Measurements from ENCODE around the gene CTRL. TPM values are rescaled to one million over a fixed set of nuclear protein-coding genes. Genes with fewer than 3 reads are reported as not detected.

The CTRL gene
- total RNA-seq, 1 donor from 2014 or later, result 1.4 TPM

DNA sequence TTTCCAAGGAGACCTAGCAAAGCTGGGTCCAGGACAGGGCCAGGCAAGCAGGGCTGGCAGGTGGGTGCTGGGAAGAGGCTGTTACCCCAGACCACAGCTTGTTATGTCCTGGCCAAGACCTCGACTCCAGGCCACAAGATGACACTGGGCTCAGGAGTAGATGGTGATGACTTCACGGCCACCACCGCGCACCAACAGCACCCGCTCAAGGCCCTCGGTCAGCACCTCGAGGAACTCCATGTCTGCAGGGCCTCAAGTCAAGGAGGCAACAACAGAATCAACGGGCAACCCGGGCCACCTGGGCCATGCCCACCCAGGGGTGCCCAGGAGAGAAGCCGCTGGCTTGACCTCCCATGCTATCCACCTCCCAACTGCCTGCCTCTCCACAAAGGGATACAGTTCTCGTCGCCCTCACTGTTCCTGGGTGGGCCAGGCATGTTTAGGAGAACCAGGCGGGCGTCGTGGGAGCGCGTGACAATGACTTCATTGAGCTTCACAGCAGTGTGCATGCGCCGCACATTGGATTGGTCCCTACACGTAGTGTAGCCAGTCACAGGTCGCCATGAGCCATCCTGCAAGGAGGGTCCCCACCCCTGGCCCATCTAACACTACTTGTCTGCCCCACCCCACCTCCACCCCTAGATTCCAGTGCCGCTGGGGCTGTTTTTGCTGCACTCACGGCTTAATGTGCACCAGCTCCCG, 13.2 kb upstream of the CTRL start:
- no peak overlapping the region for H3K4me3 Mint-ChIP-seq
- H3K36me3 Mint-ChIP-seq, result no peaks in the 10 kb centered on the region
- no peak overlapping the region for H3K27ac Mint-ChIP-seq

GRCh38 chr16:67943619-67944504, 12.2 kb upstream of the CTRL start, which contains the start of gene LCAT:
Gene LCAT (minus strand): TSS chr16:67944120. CDS start chr16:67944101, 19 bp downstream.
- TF ChIP-seq CTCF (conservative IDR thresholded peaks at IDR 0.05), result no peak
- no peak for DNase-seq (ENCODE audit: extremely low spot score, unreplicated experiment)
- Mint-ChIP-seq H3K36me3 (no peaks in the 10 kb centered on the region), H3K27me3 (no peaks in the 10 kb centered on the region), H3K27ac (no peak within 1 kb of the TSS), H3K4me1 (ENCODE audit: unreplicated experiment) (peaks cover 3% of the 10 kb centered on the region), H3K9me3 (no peaks in the 10 kb centered on the region), H3K4me3 (no peak within 1 kb of the TSS)

More for the DNA sequence above, 13.2 kb upstream of the CTRL start:
- no peak for DNase-seq (ENCODE audit: extremely low spot score, unreplicated experiment)
- Mint-ChIP-seq H3K4me1 (ENCODE audit: unreplicated experiment) (peaks cover 3% of the 10 kb centered on the region), H3K9me3 (no peaks in the 10 kb centered on the region), H3K27me3 (no peaks in the 10 kb centered on the region)
- no peak for TF ChIP-seq CTCF (conservative IDR thresholded peaks at IDR 0.05)

GRCh38 chr16:67943256-67943618, 11.6 kb upstream of the CTRL start:
- Mint-ChIP-seq H3K27ac (no peak overlapping the region), H3K4me3 (no peak overlapping the region), H3K4me1 (ENCODE audit: unreplicated experiment) (peaks cover 3% of the 10 kb centered on the region), H3K9me3 (no peaks in the 10 kb centered on the region), H3K36me3 (no peaks in the 10 kb centered on the region), H3K27me3 (no peaks in the 10 kb centered on the region)
- no peak for TF ChIP-seq CTCF (conservative IDR thresholded peaks at IDR 0.05)
- DNase-seq (ENCODE audit: extremely low spot score, unreplicated experiment), result no peak

DNA sequence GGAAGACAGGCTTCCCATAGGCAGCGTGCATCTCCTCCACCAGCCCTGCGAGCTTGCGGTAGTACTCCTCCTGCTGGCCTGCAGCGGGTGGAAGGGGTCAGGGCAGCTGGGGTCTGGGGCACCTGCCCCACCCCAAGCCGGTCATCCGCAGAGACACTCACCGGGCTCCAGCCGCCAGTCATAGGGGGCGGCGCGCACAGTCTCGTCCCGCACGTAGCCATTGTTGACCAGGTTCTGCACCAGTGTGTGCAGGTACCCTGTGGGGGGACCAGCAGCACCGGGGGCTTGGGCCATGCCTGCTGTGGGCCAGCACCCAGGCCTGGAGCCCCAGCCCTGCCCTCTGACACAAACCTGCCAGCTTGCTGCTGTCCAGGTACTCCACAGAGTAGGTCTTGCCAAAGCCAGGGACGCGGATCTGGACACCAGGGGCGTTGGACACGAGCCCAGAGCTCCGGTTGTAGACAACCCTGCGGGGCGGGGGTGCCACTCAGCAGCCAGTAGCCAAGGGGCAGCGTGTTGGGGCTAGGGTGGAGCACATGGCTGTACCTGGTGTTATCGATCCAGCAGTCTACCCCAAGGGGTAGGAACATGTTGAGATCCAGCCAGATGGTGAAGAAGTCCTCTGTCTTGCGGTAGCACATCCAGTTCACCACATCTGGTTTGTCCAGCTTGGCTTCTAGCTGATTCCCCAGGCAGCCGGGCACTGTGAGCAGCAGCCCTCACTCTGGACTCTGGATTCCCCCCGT, 11.0 kb upstream of the CTRL start:
- peaks cover 3% of the 10 kb centered on the region for H3K4me1 Mint-ChIP-seq (ENCODE audit: unreplicated experiment)
- no peak overlapping the region for H3K4me3 Mint-ChIP-seq
- TF ChIP-seq CTCF (conservative IDR thresholded peaks at IDR 0.05), result no peak
- H3K9me3 Mint-ChIP-seq, result no peaks in the 10 kb centered on the region
- H3K27ac Mint-ChIP-seq, result no peak overlapping the region
- H3K27me3 Mint-ChIP-seq, result no peaks in the 10 kb centered on the region
- H3K36me3 Mint-ChIP-seq, result no peaks in the 10 kb centered on the region
- DNase-seq (ENCODE audit: extremely low spot score, unreplicated experiment), result no peak

GRCh38 chr16:67942200-67942509, 10.5 kb upstream of the CTRL start:
- no peak for DNase-seq (ENCODE audit: extremely low spot score, unreplicated experiment)
- Mint-ChIP-seq H3K4me1 (ENCODE audit: unreplicated experiment) (peaks cover 6% of the 10 kb centered on the region), H3K27ac (no peak overlapping the region), H3K27me3 (no peaks in the 10 kb centered on the region), H3K4me3 (no peak overlapping the region), H3K36me3 (no peaks in the 10 kb centered on the region), H3K9me3 (no peaks in the 10 kb centered on the region)
- peak; percentile 82 for TF ChIP-seq CTCF (conservative IDR thresholded peaks at IDR 0.05)
